Gastrocnemius medialis (tissue), 4 donors: ENCODE measurements around the gene SPANXN3. TPM values are rescaled to one million over a fixed set of nuclear protein-coding genes. Genes with fewer than 3 reads are reported as not detected.

Experiments used
- ATAC-seq, 2 donors: fragments of 150-250 bp; one replicate each; pipeline ENCODE4 v1.9.1; 2016
- DNase-seq, 2 donors: peaks; one replicate each; pipeline ENCODE4 v3.0.0-alpha.2; 2019
- H3K27ac ChIP-seq, 4 donors: fragments of 200-600 bp; sonication (generic); 1 replicate in 1 of 4; 2 replicates in 3 of 4; pipeline ENCODE4 v1.5.1; 2016 to 2018; ENCODE audit warnings: mild to moderate bottlenecking in 2 of 4, moderate library complexity in 1 of 4
- H3K27me3 ChIP-seq, 3 donors: fragments of 200-600 bp; sonication (generic) in 2 of 3; 1 replicate in 1 of 3; 2 replicates in 2 of 3; pipeline versions ENCODE4 v1.5.1 to v1.6.0; 2016 to 2019; ENCODE audit warnings: mild to moderate bottlenecking in 1 of 3, moderate library complexity in 1 of 3
- H3K36me3 ChIP-seq, 2 donors: fragments of 200-600 bp; sonication (generic) in 1 of 2; one replicate each; pipeline ENCODE4 v1.5.1; 2017 to 2018
- H3K4me1 ChIP-seq, 2 donors: fragments of 200-600 bp; sonication (generic) in 1 of 2; one replicate each; pipeline ENCODE4 v1.5.1; 2016 to 2017; ENCODE audit warnings: mild to moderate bottlenecking in 2 of 2
- H3K4me3 ChIP-seq, 4 donors: fragments of 200-600 bp; sonication (generic) in 3 of 4; 1 replicate in 1 of 4; 2 replicates in 3 of 4; pipeline ENCODE4 v1.5.1; 2016 to 2019; ENCODE audit warnings: mild to moderate bottlenecking in 2 of 4
- H3K9me3 ChIP-seq, 3 donors: fragments of 200-600 bp; sonication (generic) in 2 of 3; 1 replicate in 1 of 3; 2 replicates in 2 of 3; pipeline ENCODE4 v1.5.1; 2016 to 2019
- POLR2A ChIP-seq, 2 donors: fragments of 450-650 bp; IDR thresholded peaks; one replicate each; pipeline ENCODE4 v1.6.1; 2017; ENCODE audit warnings: antibody characterized with exemption in 2 of 2, mild to moderate bottlenecking in 2 of 2, moderate library complexity in 2 of 2
- in situ Hi-C, 4 donors: fragments of 200-750 bp; cut with MboI; loops; one replicate each; pipeline versions ENCODE4 v1.15.0 to v1.8.0; 2017; ENCODE audit warnings: low sequenced_read_pairs in 4 of 4
- intact Hi-C: fragments of 100-400 bp; cut with DNase I; formaldehyde crosslinking; loops from one replicate; pipeline ENCODE4 v1.15.1; 2023; ENCODE audit warnings: low total_unique reads
- total RNA-seq, 4 donors: library from RNA; depleted of rRNA; stranded (reverse); fragments of >200 nt; gene quantifications; one replicate each; pipeline versions ENCODE4 v1.1.0 to v1.2.3, GENCODE V29; 2016
- TF ChIP-seq, protein P1 (sequence below), 5 experiments: fragments of 450-650 bp in 3 of 5; fragments of 200-600 bp in 2 of 5; sonication (generic) in 2 of 5; IDR thresholded peaks in 4 of 5; conservative IDR thresholded peaks in 1 of 5; 1 replicate in 4 of 5; 2 replicates in 1 of 5; pipeline ENCODE4 v1.5.1; 2016 to 2019; ENCODE audit warnings: antibody characterized with exemption in 5 of 5, mild to moderate bottlenecking in 3 of 5, moderate library complexity in 3 of 5

SPANXN3 gene
- total RNA-seq, 4 donors from 2014 or later, result 1.7 TPM; not detected in 3

DNA sequence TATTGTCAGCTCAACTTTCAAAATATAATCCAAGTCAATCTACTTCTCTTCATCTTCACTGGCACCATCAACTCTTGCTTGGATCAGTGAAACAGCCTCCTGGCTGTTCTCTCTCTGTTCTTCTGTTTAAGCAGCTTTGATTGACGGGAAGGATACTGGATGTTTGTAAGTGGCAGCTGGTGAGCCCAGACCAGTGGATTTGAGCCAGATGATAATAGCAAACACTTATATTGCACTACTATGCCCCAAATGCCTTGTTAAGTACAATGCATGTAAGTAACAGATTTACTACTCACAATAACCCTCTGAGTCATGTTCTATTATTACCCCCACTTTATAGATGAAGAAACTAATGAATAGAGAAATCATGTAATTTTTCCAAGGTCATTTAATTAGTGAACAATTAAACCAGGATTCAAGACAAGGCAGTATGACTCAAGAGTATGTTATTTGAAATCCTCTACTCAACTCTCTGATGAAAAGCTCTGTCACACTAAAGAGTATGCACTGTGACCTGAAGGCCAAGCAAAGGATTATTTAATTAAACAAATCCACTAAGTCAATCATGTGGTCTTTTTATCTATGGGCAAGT is 44.8 kb downstream of the SPANXN3 start:
- no peaks in the 10 kb centered on the region for H3K4me1 ChIP-seq
- no peaks in the 10 kb centered on the region for H3K27me3 ChIP-seq
- H3K36me3 ChIP-seq, result no peaks in the 10 kb centered on the region
- no peak overlapping the region for H3K4me3 ChIP-seq
- in situ Hi-C loops, result no loop called here
- H3K27ac ChIP-seq, result no peak overlapping the region
- H3K9me3 ChIP-seq, result no peaks in the 10 kb centered on the region
- intact Hi-C loops, result no loop called here
- no peak for DNase-seq
- no peak for ATAC-seq
- TF ChIP-seq, protein P1, sequence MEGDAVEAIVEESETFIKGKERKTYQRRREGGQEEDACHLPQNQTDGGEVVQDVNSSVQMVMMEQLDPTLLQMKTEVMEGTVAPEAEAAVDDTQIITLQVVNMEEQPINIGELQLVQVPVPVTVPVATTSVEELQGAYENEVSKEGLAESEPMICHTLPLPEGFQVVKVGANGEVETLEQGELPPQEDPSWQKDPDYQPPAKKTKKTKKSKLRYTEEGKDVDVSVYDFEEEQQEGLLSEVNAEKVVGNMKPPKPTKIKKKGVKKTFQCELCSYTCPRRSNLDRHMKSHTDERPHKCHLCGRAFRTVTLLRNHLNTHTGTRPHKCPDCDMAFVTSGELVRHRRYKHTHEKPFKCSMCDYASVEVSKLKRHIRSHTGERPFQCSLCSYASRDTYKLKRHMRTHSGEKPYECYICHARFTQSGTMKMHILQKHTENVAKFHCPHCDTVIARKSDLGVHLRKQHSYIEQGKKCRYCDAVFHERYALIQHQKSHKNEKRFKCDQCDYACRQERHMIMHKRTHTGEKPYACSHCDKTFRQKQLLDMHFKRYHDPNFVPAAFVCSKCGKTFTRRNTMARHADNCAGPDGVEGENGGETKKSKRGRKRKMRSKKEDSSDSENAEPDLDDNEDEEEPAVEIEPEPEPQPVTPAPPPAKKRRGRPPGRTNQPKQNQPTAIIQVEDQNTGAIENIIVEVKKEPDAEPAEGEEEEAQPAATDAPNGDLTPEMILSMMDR (IDR thresholded peaks at IDR 0.05 in 4 of 5, conservative IDR thresholded peaks at IDR 0.05 in 1 of 5), result no peak
- TF ChIP-seq POLR2A (IDR thresholded peaks at IDR 0.05), result no peak

DNA sequence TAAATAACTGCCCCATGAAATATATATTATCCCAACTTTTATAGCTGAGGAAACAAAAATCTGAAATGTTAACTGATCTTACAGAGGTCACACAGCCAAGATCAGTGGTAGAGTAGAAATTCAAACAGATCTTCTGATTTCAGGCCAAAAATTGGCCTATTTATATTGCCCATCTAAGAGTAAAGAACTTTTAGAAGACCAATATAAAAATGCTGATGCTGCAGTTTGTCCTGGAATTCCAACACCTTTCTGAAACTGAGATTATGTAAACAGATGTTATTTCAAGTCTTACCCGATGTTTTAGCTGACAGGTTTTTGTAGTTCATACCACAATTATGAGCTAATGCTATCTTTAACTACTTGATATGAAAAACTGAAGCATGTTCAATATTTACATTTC is 51.1 kb downstream of the SPANXN3 start:
- Histone ChIP-seq H3K9me3 (no peaks in the 10 kb centered on the region), H3K27me3 (no peaks in the 10 kb centered on the region), H3K27ac (no peak overlapping the region), H3K4me1 (no peaks in the 10 kb centered on the region), H3K36me3 (no peaks in the 10 kb centered on the region), H3K4me3 (no peak overlapping the region)
- intact Hi-C loops (no loop called here), in situ Hi-C loops (no loop called here)
- TF ChIP-seq, protein P1 (IDR thresholded peaks at IDR 0.05 in 4 of 5, conservative IDR thresholded peaks at IDR 0.05 in 1 of 5), result no peak
- TF ChIP-seq POLR2A (IDR thresholded peaks at IDR 0.05), result no peak
- no peak for DNase-seq
- no peak for ATAC-seq

DNA sequence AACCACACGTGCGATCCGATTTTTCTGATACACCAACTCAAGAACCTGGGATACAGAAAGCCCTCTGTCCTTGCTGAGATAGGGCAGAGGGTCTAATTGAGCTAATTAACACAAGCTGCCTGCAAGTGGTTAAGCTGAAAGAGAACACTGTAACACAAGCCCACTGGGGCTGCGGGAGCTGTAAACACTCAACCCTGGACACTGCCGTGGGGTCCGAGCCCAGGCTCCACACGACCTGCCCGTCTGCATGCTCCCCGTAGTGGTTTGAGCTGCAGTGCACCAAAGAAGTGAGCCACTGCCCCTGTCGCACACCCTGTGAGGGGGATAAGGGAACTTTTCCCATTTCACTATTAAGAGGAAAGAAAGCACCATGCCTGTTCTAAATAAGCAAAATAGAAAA is 54.6 kb downstream of the SPANXN3 start:
- intact Hi-C loops (no loop called here), in situ Hi-C loops (no loop called here)
- ATAC-seq (no peak), DNase-seq (no peak)
- no peak overlapping the region for H3K4me3 ChIP-seq
- no peaks in the 10 kb centered on the region for H3K36me3 ChIP-seq
- TF ChIP-seq POLR2A (IDR thresholded peaks at IDR 0.05), result no peak
- TF ChIP-seq, protein P1 (IDR thresholded peaks at IDR 0.05 in 4 of 5, conservative IDR thresholded peaks at IDR 0.05 in 1 of 5), result no peak
- H3K9me3 ChIP-seq, result no peaks in the 10 kb centered on the region
- H3K27ac ChIP-seq, result no peak overlapping the region
- no peaks in the 10 kb centered on the region for H3K4me1 ChIP-seq
- H3K27me3 ChIP-seq, result no peaks in the 10 kb centered on the region

DNA sequence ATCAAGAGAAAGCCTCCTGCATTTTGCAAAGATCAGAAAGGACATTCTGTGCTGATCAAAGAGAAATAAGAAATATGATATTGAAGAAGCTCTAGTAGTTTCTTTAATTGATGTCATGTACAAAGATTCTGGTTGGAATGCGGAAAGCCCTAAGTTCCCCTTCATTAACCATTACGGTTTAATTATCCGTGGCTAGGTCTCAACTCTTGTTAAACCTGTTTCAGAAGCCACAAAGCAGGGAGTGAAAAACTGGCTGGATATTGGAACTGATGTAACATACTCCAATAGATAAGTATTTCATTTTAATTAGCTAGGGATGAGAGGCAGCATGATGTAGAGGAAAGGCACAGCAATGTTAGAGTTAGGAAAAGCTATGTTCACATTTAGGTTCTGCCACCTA is 55.7 kb downstream of the SPANXN3 start:
- H3K27ac ChIP-seq, result no peak overlapping the region
- no peak for DNase-seq
- no peaks in the 10 kb centered on the region for H3K9me3 ChIP-seq
- H3K27me3 ChIP-seq, result no peaks in the 10 kb centered on the region
- in situ Hi-C loops (no loop called here), intact Hi-C loops (no loop called here)
- H3K4me3 ChIP-seq, result no peak overlapping the region
- TF ChIP-seq, protein P1 (IDR thresholded peaks at IDR 0.05 in 4 of 5, conservative IDR thresholded peaks at IDR 0.05 in 1 of 5), result no peak
- no peak for TF ChIP-seq POLR2A (IDR thresholded peaks at IDR 0.05)
- H3K4me1 ChIP-seq, result no peaks in the 10 kb centered on the region
- H3K36me3 ChIP-seq, result no peaks in the 10 kb centered on the region
- ATAC-seq, result no peak

Other genes starting within 250 kb of the SPANXN3 start
- 10 to 100 TPM; 23.9 to 65.4 (median 33.5) TPM for gene SLITRK4, start 118.6 kb upstream of the SPANXN3 start, total RNA-seq
- not detected for gene SPANXN2, start 203.3 kb upstream of the SPANXN3 start, total RNA-seq